T-helper 9 cell (primary cell): ENCODE measurements around the gene OXTR.

Experiments used
- DNase-seq: peaks from one replicate; pipeline ENCODE4 v3.0.0-alpha.2; 2020

Gene OXTR

GRCh38 chr3:8767256-8767666 lies 2.2 kb downstream of the OXTR start:
- DNase-seq, result no peak

DNA sequence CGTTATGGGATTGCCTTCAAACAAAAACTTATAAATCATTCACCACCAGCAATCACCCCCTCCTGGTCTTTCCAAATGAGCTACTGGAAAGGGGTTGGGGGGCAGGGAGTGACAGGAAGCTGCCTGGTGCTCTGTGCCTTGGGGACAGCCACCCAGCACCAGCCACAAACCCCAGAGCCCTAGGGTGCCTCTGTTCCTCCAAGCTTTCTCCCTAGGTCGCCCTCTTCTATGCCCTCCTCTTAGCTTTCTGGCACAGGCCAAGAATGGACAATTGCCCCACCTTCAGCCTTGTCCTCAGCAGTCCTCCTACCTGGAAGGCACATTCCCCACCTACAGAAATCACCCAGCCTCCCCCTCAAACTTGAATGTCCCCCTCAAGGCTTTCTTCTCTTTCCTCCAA lies 3.3 kb downstream of the OXTR start:
- no peak for DNase-seq

GRCh38 chr3:8765528-8765927 lies 3.9 kb downstream of the OXTR start:
- DNase-seq, result no peak

GRCh38 chr3:8764528-8764927 lies 4.9 kb downstream of the OXTR start:
- no peak for DNase-seq

GRCh38 chr3:8762607-8763377 lies 6.6 kb downstream of the OXTR start:
- no peak for DNase-seq

- DNase-seq, result no peak
Measured at GRCh38 chr3:8761866-8762265, 7.5 kb downstream of the OXTR start.

GRCh38 chr3:8760506-8760905 lies 8.9 kb downstream of the OXTR start:
- DNase-seq, result no peak

DNA sequence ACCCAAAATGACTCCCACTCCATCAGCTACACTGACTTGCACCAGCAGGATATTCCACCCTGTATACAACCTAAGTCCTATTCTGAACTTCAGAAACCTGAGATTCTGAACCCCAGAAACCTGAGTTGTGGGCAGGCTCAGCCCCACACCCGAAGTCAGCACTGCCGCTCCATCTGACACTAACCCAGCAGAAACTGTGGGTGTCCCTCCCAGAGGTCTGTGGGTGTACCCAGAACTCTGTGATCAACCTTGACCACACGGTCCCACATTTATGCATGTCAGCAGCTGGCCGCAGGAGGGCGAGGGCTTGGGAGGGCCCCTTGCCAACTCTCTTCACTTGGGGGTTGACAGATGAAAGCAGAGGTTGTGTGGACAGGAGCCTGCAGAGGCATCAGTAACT lies 9.3 kb downstream of the OXTR start:
- DNase-seq, result no peak

DNA sequence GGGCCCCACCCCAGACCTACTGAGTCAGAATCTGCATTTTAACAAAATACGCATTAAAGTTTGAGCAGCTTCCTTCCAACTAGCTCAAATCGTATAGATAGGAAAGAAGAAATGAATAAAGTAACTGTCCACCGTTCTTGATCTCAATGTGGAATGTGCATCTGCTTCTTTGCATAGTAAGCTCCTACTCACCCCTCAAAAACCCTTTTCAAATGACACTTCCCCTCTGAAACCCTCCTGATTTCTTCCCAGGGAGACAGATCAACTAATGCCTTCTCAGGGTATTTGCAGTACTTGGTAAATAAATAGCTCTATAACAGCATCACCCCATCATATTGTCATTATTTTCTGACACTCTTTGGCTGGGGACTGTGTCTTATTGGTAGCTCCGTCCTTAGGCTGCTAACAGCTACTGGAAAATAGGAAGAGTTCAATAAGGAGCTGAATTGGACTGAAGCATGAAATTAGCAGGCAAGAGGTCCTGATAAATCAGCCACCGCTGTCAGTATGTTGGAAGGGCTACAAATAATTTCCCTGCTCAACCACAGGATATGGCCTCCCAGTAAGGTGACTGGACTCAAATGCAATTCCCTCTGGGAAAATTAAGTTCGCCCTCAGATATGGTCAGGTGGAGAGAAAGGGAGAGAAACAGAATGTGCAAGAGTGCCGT lies 10.2 kb downstream of the OXTR start:
- no peak for DNase-seq

GRCh38 chr3:8757551-8758518 lies 11.6 kb downstream of the OXTR start:
- no peak for DNase-seq

DNA sequence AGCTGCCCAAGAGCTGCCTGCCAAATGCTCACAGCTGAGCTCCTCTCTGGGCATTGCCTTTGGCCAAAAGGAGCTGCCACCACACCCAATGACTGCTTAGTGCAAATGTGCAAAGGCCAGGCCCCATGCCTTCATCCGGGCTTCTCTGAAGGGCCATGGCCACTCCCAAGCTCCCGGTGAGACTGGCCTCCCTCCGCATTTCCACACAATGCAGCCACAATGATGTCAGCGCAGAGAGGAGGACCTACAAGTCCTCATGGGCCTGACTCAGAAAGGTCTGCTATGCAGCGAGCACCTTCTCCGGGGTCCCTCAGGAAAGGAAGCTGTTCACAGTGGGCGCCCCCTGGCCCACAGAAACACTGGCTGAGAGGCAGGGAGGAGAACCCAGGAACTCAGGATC lies 12.7 kb downstream of the OXTR start:
- no peak for DNase-seq

DNA sequence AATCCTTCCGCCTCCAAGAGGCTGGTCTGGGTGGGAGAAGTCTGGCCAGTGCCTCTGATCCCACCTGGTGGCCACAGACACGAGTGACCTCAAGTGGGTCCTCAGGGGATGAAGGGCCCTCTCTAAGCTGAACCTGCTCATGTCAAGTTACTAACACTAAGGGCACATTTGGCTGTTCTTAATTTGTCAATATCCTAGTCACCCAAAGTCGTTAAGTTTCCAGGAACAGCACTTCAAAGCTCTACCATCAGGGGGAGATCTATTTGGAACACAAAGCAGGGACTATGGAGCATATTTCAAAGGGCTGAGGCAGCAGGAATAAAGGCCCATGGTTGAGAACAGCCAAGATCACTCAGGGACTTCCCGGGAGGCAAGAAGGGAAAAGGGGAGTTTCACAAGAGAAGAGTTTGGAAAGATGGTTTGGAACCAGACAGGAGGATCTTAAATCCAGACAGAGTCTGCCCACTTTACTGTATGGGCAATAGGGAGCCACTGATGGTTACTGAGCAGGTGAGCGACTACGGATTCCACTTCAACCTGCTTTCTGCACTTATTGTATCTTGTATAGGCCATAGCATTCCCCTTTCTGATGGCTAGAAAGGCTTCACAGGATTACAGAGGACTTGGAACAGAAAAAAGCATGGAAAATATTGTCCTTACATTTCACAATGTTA lies 13.7 kb downstream of the OXTR start:
- no peak for DNase-seq

- DNase-seq, result no peak
Measured at GRCh38 chr3:8755097-8755496, 14.3 kb downstream of the OXTR start.

GRCh38 chr3:8752832-8753231 lies 16.6 kb downstream of the OXTR start:
- DNase-seq, result no peak

DNA sequence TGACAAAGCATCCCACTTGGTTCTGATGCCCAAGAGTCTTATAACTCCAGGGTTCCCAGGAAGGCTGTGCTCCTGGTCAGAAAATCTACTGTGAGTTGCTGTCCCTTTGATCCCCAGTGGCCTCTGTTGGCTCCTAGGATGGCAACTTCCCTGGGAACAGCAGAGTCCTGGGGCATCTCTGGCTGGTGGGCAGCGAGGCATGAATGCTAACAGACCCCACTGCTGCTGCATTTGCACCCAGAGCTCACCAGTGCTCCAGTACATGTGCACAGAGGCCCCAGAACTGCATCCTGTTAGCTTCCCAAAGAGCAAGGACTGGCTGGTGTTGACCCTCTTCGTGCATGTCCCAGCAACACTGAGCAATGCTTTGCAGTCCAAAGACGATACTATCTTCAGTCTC lies 20.1 kb downstream of the OXTR start:
- no peak for DNase-seq

DNA sequence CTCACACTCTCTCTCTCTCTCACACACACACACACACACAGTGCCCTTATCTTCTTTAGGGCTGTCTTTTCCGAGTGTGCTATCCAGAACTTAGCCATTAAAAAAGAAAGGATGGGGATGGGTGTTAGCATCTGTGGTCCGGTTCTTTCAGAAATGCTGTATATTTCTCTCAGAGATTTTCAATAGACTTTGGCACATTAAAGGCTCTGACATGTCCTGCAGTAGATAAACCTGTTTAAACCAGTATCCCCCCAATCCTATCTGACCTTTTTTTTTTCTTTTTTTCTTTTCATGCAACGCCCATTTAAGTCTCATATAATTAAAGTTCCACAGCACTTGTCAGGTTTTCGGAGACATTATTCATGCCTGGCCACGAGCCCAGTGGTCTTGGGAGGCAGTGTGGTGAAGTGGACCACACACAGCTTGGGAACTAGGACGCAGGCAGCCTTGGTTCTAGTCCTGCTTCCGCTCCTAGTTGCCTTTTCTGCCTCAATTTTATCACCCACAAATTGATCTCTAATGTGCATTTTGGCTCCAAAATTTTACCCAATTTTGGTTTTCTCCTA lies 22.6 kb downstream of the OXTR start:
- DNase-seq, result no peak

DNA sequence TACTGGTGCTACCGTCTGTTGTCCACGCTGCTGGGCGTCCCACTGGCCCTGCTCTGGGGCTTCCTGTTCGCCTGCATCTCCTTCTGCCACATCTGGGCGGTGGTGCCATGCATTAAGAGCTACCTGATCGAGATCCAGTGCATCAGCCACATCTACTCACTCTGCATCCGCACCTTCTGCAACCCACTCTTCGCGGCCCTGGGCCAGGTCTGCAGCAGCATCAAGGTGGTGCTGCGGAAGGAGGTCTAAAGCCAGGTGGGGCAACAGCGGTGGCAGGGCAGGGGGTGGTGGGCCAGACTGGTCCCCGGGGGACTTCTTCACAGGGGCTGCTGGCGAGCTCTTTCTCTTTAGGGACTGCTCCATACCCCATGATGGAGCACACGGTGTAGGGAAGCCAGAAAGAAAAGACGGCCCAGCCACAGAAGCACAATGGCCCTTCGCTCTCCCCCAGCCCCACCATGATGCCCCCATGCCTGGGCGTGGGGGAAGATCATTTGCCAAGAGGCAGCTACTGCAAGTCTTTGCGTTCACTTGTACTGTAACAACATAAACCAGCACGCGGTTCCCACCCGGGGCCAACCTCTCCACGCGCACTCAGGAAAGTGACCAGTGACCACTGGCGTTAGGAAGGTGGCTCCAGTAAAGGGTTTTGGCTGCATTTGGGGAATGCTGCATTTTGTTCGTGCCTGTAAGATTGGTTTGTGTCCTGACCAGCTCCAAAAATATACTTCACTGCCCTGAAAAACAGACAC lies 23.6 kb downstream of the OXTR start:
- DNase-seq, result no peak

DNA sequence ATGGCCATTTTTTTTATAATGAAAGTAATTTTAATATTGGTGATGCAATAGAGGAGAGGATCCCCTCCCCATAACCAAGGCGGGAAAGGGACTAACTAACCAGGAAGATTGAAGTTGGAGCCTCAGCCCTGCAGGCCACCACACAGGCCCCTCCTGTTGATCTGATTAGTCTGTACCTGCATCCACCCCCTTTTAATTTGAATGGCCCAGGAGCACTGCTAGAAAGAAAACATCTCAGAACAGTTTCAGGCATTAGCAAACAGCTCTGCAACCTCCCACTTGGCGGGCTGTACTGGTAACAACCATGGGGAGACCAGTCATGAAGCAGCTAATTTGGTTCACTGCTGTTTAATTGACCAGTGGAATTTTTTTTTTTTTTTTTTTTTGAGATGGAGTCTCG lies 25.5 kb downstream of the OXTR start:
- no peak for DNase-seq

DNA sequence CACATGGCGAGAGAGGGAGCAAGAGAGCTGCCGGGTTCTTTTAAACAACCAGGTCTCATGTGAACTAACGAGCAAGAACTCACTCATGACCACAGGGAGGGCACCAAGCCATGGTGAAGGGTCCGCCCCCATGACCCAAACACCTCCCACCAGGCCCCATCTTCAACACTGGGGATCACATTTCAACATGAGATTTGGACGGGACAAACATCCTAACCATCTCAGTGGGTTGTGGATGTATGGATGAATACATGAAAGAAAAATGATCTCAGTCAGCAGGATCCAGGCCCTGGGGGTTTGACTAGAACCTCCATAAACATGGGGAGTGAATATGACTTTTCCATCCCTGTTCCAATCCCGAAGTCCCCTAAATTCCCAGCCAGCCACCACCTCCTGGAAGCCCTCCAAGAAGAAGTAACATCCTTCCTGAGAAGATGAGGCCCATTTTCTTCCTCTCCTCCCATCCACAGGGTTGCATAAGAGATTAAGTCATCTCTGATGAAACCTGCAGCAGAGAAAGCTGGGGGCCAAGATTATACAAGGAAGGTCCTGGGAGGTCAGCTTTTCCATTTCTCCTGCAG lies 26.3 kb downstream of the OXTR start:
- DNase-seq, result no peak

DNA sequence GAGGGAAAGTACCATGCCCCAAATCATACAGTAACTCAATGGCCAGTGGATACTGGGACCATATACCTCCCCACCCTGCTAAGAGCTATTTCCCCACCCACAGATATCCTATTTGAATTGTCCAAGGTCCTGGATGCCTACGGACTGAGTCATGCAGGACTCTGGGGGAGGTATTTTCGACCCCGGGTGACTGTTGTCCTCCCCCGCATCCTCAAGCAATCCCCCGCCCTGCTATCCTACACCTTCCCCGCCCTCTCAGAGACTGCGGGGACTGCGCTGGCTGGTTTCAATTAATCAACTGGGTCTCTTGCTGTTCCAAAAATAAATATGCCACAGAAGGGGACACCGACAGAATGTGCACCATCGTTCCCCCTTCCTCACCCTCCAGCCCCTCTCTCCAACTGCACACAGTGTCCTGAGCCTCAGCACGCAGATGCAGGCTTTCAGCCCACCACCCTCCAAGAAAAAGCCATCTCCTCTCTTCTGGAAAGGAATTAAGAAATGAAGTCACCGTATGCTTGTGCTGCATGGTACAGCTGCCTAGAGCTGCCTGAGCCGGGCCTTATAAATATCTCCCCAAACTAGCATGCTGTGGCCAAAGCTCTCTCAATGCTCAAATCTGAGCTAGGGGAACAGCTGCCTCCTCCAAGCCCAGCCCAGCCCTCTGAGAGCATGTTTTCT lies 27.7 kb downstream of the OXTR start:
- no peak for DNase-seq
